PC-3 (cell line): ENCODE results near the gene TEX19.

Source experiments
- EZH2 ChIP-seq: fragments of 300-600 bp; sonication (generic); IDR thresholded peaks from one replicate; pipeline ENCODE4 v1.6.1; 2017; ENCODE audit warnings: antibody characterized with exemption, mild to moderate bottlenecking, low read length; ENCODE audit not compliant: unreplicated experiment
- TF ChIP-seq, protein P1 (sequence below): fragments of 300-600 bp; sonication (generic); conservative IDR thresholded peaks from 2 replicates; pipeline ENCODE4 v1.5.1; 2017; ENCODE audit warnings: antibody characterized with exemption, low read depth, mild to moderate bottlenecking, low read length

DNA sequence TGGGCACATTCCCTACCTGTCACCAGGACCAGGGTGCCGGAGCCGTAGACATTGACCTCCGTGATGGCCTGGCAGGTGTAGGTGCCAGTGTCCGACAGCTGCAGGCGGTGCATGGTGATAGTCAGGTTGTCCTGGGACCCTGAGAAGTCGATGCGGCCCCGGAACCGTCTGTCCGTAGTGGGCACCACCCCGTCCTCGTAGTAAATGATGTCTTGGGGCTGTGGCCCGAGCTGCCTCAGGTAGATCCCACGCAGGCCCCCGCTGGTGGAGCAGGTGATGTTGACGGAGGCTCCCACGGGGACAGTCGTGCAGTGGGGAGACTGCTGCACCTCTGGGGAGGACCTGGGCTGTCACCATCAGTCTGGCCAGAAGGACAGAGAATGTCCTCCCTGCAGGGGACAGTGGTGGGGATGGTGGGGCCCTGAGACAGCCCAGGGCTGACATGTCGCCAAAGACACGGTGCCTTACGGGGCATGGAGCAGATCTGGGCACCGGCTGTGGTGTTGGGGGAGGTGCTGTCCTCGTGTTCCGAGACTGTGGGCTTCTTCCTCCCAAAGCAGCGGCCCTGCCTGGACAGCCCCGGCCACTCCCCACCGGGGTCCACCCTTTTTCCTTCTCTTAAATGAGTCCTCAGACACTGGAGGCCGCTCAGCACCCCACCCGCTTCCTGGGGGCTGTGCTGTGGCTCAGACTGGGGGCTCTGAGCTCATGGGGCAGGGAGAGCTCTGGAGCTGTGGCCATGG, 42.2 kb upstream of the TEX19 start:
- no peak for TF ChIP-seq EZH2
- TF ChIP-seq, protein P1, sequence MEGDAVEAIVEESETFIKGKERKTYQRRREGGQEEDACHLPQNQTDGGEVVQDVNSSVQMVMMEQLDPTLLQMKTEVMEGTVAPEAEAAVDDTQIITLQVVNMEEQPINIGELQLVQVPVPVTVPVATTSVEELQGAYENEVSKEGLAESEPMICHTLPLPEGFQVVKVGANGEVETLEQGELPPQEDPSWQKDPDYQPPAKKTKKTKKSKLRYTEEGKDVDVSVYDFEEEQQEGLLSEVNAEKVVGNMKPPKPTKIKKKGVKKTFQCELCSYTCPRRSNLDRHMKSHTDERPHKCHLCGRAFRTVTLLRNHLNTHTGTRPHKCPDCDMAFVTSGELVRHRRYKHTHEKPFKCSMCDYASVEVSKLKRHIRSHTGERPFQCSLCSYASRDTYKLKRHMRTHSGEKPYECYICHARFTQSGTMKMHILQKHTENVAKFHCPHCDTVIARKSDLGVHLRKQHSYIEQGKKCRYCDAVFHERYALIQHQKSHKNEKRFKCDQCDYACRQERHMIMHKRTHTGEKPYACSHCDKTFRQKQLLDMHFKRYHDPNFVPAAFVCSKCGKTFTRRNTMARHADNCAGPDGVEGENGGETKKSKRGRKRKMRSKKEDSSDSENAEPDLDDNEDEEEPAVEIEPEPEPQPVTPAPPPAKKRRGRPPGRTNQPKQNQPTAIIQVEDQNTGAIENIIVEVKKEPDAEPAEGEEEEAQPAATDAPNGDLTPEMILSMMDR = no peak
